ENCODE measurements around the gene FBXO21.
A peak's percentile ranks its signal among the peaks of the same experiment; 100 is the strongest.

Gene FBXO21

DNA sequence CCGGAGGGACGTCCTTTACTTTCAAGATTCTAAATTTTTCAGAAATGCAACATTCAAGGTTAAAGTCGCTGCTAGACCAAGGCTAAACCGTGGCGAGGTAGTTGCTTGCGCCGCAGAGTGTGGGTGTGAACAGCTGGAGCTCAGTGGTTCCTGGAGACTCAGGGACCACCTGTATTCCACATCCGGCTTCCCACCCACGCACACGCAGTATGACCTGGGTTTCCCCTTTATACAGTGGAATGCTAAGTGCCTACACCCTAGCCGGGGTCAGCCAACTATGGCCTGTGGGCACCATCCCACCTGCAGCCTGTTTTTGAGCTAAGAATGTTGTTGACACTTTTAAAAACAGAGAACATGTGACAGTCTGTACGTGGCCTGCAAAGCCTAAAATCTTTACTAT is 48.2 kb downstream of the FBXO21 start:
- no peaks in the 10 kb centered on the region for H3K27me3 ChIP-seq (ENCODE audit: insufficient read depth, poor library complexity, severe bottlenecking)
- peak overlapping the region; percentile 34 for H3K27ac ChIP-seq (ENCODE audit: poor library complexity, severe bottlenecking)
- H3K36me3 ChIP-seq (ENCODE audit: low read depth) = peaks cover 13% of the 10 kb centered on the region
- peaks cover 11% of the 10 kb centered on the region for H3K4me1 ChIP-seq (ENCODE audit: insufficient read depth, poor library complexity, severe bottlenecking)
- H3K4me3 ChIP-seq (ENCODE audit: severe bottlenecking) = no peak overlapping the region
- DNase-seq (ENCODE audit: low spot score) (no peak), ATAC-seq (ENCODE audit: low read depth) (no peak)
- no peaks in the 10 kb centered on the region for H3K9me3 ChIP-seq (ENCODE audit: severe bottlenecking)
- TF ChIP-seq, protein P1, sequence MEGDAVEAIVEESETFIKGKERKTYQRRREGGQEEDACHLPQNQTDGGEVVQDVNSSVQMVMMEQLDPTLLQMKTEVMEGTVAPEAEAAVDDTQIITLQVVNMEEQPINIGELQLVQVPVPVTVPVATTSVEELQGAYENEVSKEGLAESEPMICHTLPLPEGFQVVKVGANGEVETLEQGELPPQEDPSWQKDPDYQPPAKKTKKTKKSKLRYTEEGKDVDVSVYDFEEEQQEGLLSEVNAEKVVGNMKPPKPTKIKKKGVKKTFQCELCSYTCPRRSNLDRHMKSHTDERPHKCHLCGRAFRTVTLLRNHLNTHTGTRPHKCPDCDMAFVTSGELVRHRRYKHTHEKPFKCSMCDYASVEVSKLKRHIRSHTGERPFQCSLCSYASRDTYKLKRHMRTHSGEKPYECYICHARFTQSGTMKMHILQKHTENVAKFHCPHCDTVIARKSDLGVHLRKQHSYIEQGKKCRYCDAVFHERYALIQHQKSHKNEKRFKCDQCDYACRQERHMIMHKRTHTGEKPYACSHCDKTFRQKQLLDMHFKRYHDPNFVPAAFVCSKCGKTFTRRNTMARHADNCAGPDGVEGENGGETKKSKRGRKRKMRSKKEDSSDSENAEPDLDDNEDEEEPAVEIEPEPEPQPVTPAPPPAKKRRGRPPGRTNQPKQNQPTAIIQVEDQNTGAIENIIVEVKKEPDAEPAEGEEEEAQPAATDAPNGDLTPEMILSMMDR (IDR thresholded peaks at IDR 0.05; ENCODE audit: poor library complexity, severe bottlenecking) = no peak

DNA sequence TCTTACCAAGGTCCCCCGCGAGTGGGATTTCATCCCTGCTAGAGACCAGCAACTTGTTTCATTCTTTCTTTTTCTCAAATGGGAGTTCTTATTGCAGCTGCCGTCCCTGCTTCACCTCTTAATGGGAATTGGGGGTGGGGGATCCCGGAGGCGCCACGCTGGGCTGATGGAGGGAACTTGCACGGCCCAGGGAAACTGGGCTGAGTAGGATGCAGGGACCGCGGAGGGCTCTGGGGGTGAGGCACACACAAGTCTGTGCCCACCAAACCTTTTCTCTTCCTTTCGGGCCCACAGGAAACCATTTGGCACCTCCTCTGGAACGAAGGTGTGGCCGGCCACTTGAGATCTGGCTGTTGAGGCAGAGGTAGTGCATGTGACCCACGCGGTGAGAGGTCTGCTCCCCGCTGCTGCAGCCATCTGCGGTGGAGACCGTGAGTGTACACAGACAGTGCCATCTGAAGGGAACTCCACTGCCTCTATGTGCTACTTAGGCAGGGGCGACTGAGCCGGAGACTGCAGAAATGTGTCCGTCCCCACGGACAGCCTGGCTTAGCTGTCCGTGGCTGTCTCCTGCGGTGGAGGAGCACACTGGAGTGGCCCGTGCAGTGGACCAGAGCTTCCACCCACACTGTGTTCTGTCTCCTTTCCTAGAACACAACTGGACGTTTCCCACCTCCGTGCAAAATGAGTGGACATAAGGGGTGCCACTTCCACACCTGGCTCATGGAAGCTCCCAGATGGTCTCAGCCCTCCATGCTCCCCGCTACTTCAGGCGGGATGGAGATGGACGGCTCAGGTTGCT is 49.0 kb downstream of the FBXO21 start:
- TF ChIP-seq, protein P1 (IDR thresholded peaks at IDR 0.05; ENCODE audit: poor library complexity, severe bottlenecking) = no peak
- H3K4me1 ChIP-seq (ENCODE audit: insufficient read depth, poor library complexity, severe bottlenecking) = peaks cover 11% of the 10 kb centered on the region
- H3K36me3 ChIP-seq (ENCODE audit: low read depth) = peaks cover 13% of the 10 kb centered on the region
- no peak overlapping the region for H3K4me3 ChIP-seq (ENCODE audit: severe bottlenecking)
- H3K27ac ChIP-seq (ENCODE audit: poor library complexity, severe bottlenecking) = no peak overlapping the region
- DNase-seq (ENCODE audit: low spot score) = no peak
- no peaks in the 10 kb centered on the region for H3K27me3 ChIP-seq (ENCODE audit: insufficient read depth, poor library complexity, severe bottlenecking)
- no peak for ATAC-seq (ENCODE audit: low read depth)
- H3K9me3 ChIP-seq (ENCODE audit: severe bottlenecking) = no peaks in the 10 kb centered on the region

DNA sequence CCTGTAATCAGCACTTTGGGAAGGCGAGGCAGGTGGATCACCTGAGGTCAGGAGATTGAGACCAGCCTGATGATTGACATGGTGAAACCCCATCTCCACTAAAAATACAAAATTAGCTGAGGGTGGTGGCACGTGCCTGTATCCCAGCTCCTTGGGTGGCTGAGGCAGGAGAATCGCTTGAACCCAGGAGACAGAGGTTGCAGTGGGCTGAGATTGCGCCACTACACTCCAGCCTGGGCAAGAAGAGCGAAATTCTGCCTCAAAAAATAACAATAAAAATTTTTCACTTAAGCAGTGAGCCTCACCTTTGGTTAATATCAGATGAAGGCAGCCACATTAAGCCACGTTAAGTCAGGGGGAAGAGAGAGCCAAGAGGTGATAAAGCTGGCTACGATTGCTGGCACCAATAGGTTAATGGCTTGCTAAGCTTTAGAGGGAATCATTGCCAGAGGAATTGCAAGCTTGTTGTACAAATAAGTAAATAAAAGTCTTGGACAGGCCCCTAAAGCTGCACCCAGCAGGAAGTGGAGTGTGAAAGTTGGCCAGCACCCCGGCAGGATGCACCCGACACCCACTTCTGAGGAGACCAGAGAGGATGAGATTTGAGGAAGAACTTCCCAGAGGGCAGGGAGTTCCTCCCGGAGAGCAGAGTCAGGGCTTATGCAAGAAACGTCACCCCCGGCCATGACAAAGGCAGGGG is 49.7 kb downstream of the FBXO21 start:
- no peak for DNase-seq (ENCODE audit: low spot score)
- H3K4me3 ChIP-seq (ENCODE audit: severe bottlenecking) = no peak overlapping the region
- H3K27me3 ChIP-seq (ENCODE audit: insufficient read depth, poor library complexity, severe bottlenecking) = no peaks in the 10 kb centered on the region
- peaks cover 11% of the 10 kb centered on the region for H3K4me1 ChIP-seq (ENCODE audit: insufficient read depth, poor library complexity, severe bottlenecking)
- H3K9me3 ChIP-seq (ENCODE audit: severe bottlenecking) = no peaks in the 10 kb centered on the region
- TF ChIP-seq, protein P1 (IDR thresholded peaks at IDR 0.05; ENCODE audit: poor library complexity, severe bottlenecking) = no peak
- no peak overlapping the region for H3K27ac ChIP-seq (ENCODE audit: poor library complexity, severe bottlenecking)
- H3K36me3 ChIP-seq (ENCODE audit: low read depth) = peaks cover 9% of the 10 kb centered on the region
- no peak for ATAC-seq (ENCODE audit: low read depth)

DNA sequence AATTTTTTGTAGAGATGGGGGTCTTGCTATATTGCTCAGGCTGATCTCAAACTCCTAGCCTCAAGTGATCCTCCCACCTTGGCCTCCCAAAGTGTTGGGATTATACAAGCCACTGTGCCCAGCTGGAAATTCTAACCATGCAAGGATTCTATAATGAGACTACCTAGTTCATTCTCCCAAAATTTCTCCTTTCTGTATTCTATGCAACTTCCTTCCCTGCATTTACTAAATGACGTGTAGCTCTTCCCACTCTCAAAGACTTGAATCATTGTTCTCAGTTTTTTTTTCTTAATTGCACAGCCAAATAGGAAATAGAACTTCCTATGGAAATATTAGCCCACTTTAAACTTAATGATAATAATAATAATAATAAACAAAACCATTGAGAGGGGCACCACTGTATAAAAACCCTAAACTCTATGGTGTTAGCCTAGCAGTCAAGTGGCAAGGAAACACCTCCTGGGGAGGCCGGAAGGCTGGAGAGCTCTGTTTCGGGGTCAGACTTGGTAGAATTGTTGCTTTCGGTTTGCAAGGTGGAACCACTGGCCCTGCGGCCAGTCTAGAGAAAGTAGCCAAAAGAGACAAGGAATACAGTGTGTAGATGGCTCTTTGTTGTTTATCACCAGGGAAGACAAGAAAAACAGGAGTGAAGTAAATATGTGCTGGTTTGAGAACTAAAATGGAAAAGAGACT is 51.1 kb downstream of the FBXO21 start:
- no peaks in the 10 kb centered on the region for H3K27me3 ChIP-seq (ENCODE audit: insufficient read depth, poor library complexity, severe bottlenecking)
- no peak overlapping the region for H3K27ac ChIP-seq (ENCODE audit: poor library complexity, severe bottlenecking)
- peaks cover 11% of the 10 kb centered on the region for H3K4me1 ChIP-seq (ENCODE audit: insufficient read depth, poor library complexity, severe bottlenecking)
- TF ChIP-seq, protein P1 (IDR thresholded peaks at IDR 0.05; ENCODE audit: poor library complexity, severe bottlenecking) = no peak
- ATAC-seq (ENCODE audit: low read depth) = no peak
- no peak for DNase-seq (ENCODE audit: low spot score)
- no peak overlapping the region for H3K4me3 ChIP-seq (ENCODE audit: severe bottlenecking)
- H3K36me3 ChIP-seq (ENCODE audit: low read depth) = 0 out of 2 replicates have a peak, but pooled peaks cover 4% of the 10 kb centered on the region
- no peaks in the 10 kb centered on the region for H3K9me3 ChIP-seq (ENCODE audit: severe bottlenecking)

All from RWPE2 (cell line).